PC-9 (cell line): ENCODE data around the gene MATK. TPM values are rescaled to one million over a fixed set of nuclear protein-coding genes. Genes with fewer than 3 reads are reported as not detected.

Source experiments
- BruUV-seq: library from RNA; stranded (reverse); fragments of 400-500 nt; replicated peaks from 2 replicates; lab custom pipeline; 2021; lab: Mats Ljungman, UMichigan
- CTCF ChIA-PET: fragments of 300-600 bp; sonication (Branson Sonifier 250); formaldehyde crosslinking; loops from one replicate; lab custom pipeline; 2022; ENCODE audit warnings: antibody characterized with exemption; lab: Charles Lee
- POLR2A ChIA-PET: fragments of 300-600 bp; sonication (Branson Sonifier 250); formaldehyde crosslinking; loops from one replicate; lab custom pipeline; 2022; ENCODE audit warnings: antibody characterized with exemption; ENCODE audit not compliant: unreplicated experiment; lab: Charles Lee
- DNase-seq, 2 experiments: peaks; one replicate each; pipeline versions ENCODE4 v3.0.0 to v3.0.0-alpha.2; 2015 to 2022; ENCODE audit warnings: mixed read lengths in 1 of 2
- H2AFZ ChIP-seq: fragments of 200-600 bp; sonication (generic); 2 replicates; pipeline ENCODE4 v1.8.1; 2017; ENCODE audit warnings: antibody characterized with exemption
- H3F3A ChIP-seq: fragments of 200-600 bp; sonication (generic); 2 replicates; pipeline ENCODE4 v1.8.1; 2017; ENCODE audit warnings: antibody characterized with exemption, mild to moderate bottlenecking, low read depth; ENCODE audit not compliant: insufficient read depth
- H3K27ac ChIP-seq: fragments of 200-600 bp; sonication (generic); 2 replicates; pipeline ENCODE4 v1.6.1; 2016; ENCODE audit warnings: mixed run types
- H3K27me3 ChIP-seq: fragments of 200-600 bp; sonication (generic); 2 replicates; pipeline ENCODE4 v1.6.1; 2016; ENCODE audit warnings: low read depth, mixed run types; ENCODE audit not compliant: insufficient read depth
- H3K36me3 ChIP-seq: fragments of 200-600 bp; sonication (generic); 2 replicates; pipeline ENCODE4 v1.6.1; 2016; ENCODE audit warnings: low read depth, mixed run types
- H3K4me1 ChIP-seq: fragments of 200-600 bp; sonication (generic); replicated peaks from 2 replicates; pipeline ENCODE4 v1.6.1; 2016; ENCODE audit warnings: mixed run types; ENCODE audit not compliant: insufficient read depth
- H3K4me2 ChIP-seq: fragments of 200-600 bp; sonication (generic); 2 replicates; pipeline ENCODE4 v1.6.1; 2017; ENCODE audit warnings: mixed run types
- H3K4me3 ChIP-seq: fragments of 200-600 bp; sonication (generic); 2 replicates; pipeline ENCODE4 v1.6.1; 2016; ENCODE audit warnings: mixed run types
- H3K79me2 ChIP-seq: fragments of 200-600 bp; sonication (generic); 2 replicates; pipeline ENCODE4 v1.6.1; 2017; ENCODE audit warnings: low read depth, mixed run types
- H3K9me2 ChIP-seq: fragments of 200-600 bp; sonication (generic); 2 replicates; pipeline ENCODE4 v1.8.1; 2017; ENCODE audit warnings: mild to moderate bottlenecking; ENCODE audit not compliant: insufficient read depth
- H3K9me3 ChIP-seq: fragments of 200-600 bp; sonication (generic); 2 replicates; pipeline ENCODE4 v1.8.1; 2016; ENCODE audit warnings: low read depth; ENCODE audit not compliant: insufficient read depth
- H4K20me1 ChIP-seq: fragments of 200-600 bp; sonication (generic); 2 replicates; pipeline ENCODE4 v1.8.1; 2017; ENCODE audit not compliant: insufficient read depth
- EZH2 ChIP-seq: fragments of 200-600 bp; sonication (generic); IDR thresholded peaks from 2 replicates; pipeline ENCODE4 v1.8.0; 2017; ENCODE audit warnings: antibody characterized with exemption, low read depth
- intact Hi-C: fragments of 100-400 bp; cut with micrococcal nuclease; formaldehyde crosslinking; loops from one replicate; pipeline ENCODE4 v1.10.0; 2022; ENCODE audit not compliant: unreplicated experiment
- total RNA-seq: library from RNA; stranded (reverse); gene quantifications from 2 replicates; pipeline ENCODE4 v1.2.3, GENCODE V29; 2021
- TF ChIP-seq, protein P1 (sequence below): fragments of 200-600 bp; sonication (generic); conservative IDR thresholded peaks from 2 replicates; pipeline ENCODE4 v1.6.1; 2017; ENCODE audit warnings: mixed run types, antibody characterized with exemption, mild to moderate bottlenecking, moderate library complexity

MATK gene
- total RNA-seq, 1 experiment from 2014 or later: not detected

DNA sequence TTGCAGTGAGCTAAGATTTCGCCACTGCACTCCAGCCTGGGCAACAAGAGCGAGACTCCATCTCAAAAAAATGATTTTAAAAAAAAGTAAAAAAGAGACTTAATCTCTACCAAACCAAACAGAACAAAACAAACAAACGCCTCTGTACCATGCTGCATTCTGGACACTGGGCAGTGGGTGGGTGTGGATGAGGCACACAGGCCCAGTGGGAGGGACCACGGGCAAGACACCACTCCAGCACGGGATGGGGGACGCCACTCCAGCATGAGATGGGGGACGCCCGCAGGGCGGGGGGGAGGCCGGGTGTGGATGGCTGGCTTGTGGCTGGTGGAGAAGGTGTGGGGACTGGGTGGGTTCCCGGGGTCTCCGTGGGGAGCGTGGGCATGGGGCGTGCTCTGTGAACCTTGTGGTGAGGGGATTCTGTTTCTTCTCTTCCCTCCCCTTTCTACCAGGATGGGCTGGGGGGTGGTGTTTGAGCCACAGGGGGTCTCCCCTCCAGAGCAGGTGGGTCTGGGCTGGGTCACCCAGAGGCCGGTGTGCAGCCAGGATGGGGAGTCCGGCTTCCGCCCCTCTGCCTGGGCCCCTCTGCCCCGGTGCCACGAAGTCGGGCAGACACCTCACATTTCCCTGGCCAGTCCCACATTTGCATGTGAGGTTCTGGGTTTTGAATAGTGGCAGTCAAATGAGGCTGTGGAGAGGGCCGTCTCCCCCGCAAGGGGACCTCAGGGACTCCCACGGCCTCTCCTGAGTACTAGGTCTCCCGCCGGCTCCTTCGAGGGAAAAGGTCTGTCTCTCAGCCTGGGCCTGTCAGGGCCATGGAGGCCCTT lies 23.9 kb upstream of the MATK start:
- no peaks in the 10 kb centered on the region for H3K36me3 ChIP-seq
- no peak overlapping the region for H2AFZ ChIP-seq
- H3K27ac ChIP-seq: no peak overlapping the region
- intact Hi-C loops: no loop called here
- TF ChIP-seq EZH2: no peak
- TF ChIP-seq, protein P1, sequence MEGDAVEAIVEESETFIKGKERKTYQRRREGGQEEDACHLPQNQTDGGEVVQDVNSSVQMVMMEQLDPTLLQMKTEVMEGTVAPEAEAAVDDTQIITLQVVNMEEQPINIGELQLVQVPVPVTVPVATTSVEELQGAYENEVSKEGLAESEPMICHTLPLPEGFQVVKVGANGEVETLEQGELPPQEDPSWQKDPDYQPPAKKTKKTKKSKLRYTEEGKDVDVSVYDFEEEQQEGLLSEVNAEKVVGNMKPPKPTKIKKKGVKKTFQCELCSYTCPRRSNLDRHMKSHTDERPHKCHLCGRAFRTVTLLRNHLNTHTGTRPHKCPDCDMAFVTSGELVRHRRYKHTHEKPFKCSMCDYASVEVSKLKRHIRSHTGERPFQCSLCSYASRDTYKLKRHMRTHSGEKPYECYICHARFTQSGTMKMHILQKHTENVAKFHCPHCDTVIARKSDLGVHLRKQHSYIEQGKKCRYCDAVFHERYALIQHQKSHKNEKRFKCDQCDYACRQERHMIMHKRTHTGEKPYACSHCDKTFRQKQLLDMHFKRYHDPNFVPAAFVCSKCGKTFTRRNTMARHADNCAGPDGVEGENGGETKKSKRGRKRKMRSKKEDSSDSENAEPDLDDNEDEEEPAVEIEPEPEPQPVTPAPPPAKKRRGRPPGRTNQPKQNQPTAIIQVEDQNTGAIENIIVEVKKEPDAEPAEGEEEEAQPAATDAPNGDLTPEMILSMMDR: no peak
- no peak overlapping the region for H3K4me2 ChIP-seq
- no peak for DNase-seq
- no peaks in the 10 kb centered on the region for H3K9me3 ChIP-seq
- BruUV-seq: no TSS peak
- CTCF ChIA-PET: no interaction called here
- no peak overlapping the region for H3K4me3 ChIP-seq
- no peaks in the 10 kb centered on the region for H4K20me1 ChIP-seq
- H3K9me2 ChIP-seq: no peaks in the 10 kb centered on the region
- POLR2A ChIA-PET: no interaction called here
- peaks cover 4% of the 10 kb centered on the region; the same call in 1 of the 2 replicates for H3F3A ChIP-seq
- peaks cover 8% of the 10 kb centered on the region; the same call in 1 of the 2 replicates for H3K27me3 ChIP-seq
- no peaks in the 10 kb centered on the region for H3K79me2 ChIP-seq
- no peaks in the 10 kb centered on the region for H3K4me1 ChIP-seq

DNA sequence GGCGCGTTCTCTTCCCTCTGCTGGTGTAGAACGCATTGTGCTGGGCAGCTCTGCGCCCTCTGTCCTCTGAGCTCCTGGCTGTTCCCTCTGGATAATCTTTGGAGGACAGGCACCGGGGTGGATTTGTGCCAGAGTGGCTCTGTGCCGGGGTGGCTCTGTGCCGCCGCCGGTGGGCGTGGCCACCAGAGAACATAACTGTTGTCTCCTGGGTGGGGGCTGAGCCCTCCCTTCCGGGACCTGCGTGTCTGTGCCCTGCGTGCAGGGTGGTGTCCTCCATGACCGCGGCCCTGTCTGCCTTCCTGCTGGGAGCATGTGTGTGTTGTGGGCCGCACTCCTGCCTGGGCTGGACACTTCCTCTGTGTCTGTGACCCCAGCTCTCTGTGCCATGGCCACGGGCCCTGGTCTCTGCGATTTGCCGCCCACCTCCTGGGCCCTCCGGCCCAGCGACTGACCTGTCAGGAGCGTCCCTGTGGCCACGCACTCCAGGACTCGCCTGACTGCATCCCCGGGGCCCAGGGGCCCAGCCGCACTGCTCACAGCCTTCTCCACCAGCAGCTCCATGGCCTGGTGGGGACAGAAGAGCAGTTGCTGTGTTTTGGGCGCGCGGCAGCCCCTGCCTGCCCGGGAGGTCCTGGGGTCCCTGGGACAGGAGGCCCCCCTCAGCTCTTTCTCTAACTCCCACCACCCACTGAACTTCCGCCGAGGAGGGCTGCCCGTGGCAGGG lies 22.4 kb upstream of the MATK start:
- peaks cover 8% of the 10 kb centered on the region; the same call in 1 of the 2 replicates for H3K27me3 ChIP-seq
- no peak overlapping the region for H3K27ac ChIP-seq
- H3K9me2 ChIP-seq: no peaks in the 10 kb centered on the region
- H3K4me2 ChIP-seq: no peak overlapping the region
- CTCF ChIA-PET: no interaction called here
- H3K9me3 ChIP-seq: no peaks in the 10 kb centered on the region
- no peak for DNase-seq
- H3K4me1 ChIP-seq: no peaks in the 10 kb centered on the region
- H3K79me2 ChIP-seq: no peaks in the 10 kb centered on the region
- H4K20me1 ChIP-seq: no peaks in the 10 kb centered on the region
- no peak overlapping the region for H2AFZ ChIP-seq
- no peaks in the 10 kb centered on the region for H3K36me3 ChIP-seq
- peaks cover 4% of the 10 kb centered on the region; the same call in 1 of the 2 replicates for H3F3A ChIP-seq
- H3K4me3 ChIP-seq: no peak overlapping the region
- POLR2A ChIA-PET: no interaction called here
- BruUV-seq: no TSS peak
- no peak for TF ChIP-seq EZH2
- TF ChIP-seq, protein P1: no peak
- intact Hi-C loops: no loop called here

DNA sequence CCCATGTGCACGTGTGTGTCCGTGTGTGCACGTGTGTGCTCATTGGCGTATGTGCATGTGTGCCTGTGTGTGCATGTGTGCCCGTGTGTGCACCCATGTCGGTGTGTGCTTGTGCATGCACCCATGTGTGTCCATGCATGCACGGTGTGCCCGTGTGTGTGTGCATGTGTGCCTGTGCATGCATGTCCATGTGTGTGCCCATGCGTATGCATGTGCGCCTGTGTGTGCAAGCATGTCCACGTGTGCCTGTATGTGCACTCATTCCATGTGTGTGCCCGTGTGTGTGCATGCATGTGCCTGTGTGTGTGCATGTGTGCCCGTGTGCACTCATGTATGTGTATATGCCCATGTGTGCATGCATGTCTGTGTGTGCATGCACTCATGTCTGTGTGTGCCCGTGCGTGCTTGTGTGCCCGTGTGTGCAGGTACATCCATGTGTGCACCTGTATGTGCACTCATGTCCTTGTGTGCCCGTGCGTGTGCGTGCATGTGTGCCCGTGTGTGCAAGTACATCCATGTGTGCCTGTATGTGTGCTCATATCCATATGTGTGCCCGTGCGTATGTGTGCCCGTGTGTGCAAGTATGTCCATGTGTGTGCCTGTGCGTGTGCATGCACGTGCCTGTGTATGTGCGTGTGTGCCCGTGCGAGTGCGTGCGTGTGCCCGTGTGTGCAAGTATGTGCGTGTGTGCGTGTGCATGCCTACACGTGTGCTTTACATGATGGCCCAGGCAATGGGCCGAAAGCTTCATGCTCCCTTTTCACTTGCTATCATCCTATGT lies 21.6 kb upstream of the MATK start:
- intact Hi-C loops: no loop called here
- BruUV-seq: no TSS peak
- CTCF ChIA-PET: no interaction called here

More for the DNA sequence above, 21.6 kb upstream of the MATK start:
- H3K36me3 ChIP-seq: no peaks in the 10 kb centered on the region
- H3F3A ChIP-seq: peaks cover 4% of the 10 kb centered on the region; the same call in 1 of the 2 replicates
- no peak overlapping the region for H3K4me2 ChIP-seq
- no peak for DNase-seq
- no peaks in the 10 kb centered on the region for H3K79me2 ChIP-seq
- H3K4me1 ChIP-seq: no peaks in the 10 kb centered on the region
- H3K4me3 ChIP-seq: no peak overlapping the region
- H3K9me2 ChIP-seq: no peaks in the 10 kb centered on the region
- TF ChIP-seq, protein P1: no peak
- no peak for TF ChIP-seq EZH2
- POLR2A ChIA-PET: no interaction called here
- no peak overlapping the region for H3K27ac ChIP-seq
- H3K9me3 ChIP-seq: no peaks in the 10 kb centered on the region
- peaks cover 8% of the 10 kb centered on the region; the same call in 1 of the 2 replicates for H3K27me3 ChIP-seq
- no peak overlapping the region for H2AFZ ChIP-seq
- no peaks in the 10 kb centered on the region for H4K20me1 ChIP-seq
